NCI-H1092 treated with DMSO at 0.1 percent for 48 hours (cell line): ENCODE measurements around the gene PVR.
"Not testable (repeated sequence)": the region's sequence is repeated elsewhere in the genome, so short reads cannot be mapped to it uniquely, and the experiment has no call there.

Experiments
- DNase-seq: peaks from one replicate; lab custom pipeline; 2025; lab: John Stamatoyannopoulos, UW

PVR gene

GRCh38 chr19:44645407-44646048, 1.8 kb downstream of the PVR start:
- DNase-seq, result no peak

DNA sequence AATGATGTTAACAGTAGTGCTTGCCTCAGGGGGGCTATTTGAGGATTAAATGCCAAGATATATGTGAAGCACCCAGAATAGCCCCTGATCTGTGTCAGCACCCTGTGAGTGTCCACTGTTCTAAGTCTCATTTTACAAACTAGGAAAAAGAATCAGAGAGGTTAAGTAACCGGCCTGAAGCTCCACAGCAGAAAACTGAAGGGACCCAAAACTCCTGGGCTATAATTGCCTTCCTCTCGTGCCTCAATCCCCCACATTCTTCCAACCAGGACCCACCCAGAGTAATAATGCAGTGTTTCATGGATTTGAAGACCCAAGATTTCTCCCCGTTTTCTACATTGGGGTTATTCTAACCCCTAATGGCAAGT, 2.3 kb downstream of the PVR start:
- DNase-seq, result no peak

DNA sequence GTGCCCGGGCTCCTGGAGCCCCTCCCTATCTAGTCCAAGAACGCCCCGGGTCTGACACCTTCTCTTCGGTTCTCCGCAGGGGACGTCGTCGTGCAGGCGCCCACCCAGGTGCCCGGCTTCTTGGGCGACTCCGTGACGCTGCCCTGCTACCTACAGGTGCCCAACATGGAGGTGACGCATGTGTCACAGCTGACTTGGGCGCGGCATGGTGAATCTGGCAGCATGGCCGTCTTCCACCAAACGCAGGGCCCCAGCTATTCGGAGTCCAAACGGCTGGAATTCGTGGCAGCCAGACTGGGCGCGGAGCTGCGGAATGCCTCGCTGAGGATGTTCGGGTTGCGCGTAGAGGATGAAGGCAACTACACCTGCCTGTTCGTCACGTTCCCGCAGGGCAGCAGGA, 3.4 kb downstream of the PVR start:
- DNase-seq, result no peak

GRCh38 chr19:44648631-44649251, 5.0 kb downstream of the PVR start:
- no peak for DNase-seq

GRCh38 chr19:44649578-44650145, 6.0 kb downstream of the PVR start:
- no peak for DNase-seq

DNA sequence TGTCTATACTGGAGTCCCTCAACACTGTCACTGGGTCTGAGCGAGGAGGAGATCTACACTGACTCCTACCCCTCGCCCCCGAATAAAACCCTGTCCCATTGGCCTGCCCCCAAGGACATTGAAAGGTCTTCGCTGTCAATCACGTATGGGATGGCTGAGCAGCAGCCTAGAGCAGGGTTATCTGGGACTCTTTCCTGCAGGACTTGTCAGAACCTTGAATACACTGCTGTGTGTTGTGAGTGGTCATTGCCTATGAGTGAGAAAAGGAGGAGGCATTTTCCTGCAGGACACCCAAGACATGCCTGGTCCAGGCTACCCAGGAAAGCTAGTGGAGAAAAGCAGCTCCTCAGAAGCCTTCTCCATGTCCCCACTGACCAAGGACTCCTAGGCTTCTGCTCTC, 9.6 kb downstream of the PVR start:
- DNase-seq, result no peak

DNA sequence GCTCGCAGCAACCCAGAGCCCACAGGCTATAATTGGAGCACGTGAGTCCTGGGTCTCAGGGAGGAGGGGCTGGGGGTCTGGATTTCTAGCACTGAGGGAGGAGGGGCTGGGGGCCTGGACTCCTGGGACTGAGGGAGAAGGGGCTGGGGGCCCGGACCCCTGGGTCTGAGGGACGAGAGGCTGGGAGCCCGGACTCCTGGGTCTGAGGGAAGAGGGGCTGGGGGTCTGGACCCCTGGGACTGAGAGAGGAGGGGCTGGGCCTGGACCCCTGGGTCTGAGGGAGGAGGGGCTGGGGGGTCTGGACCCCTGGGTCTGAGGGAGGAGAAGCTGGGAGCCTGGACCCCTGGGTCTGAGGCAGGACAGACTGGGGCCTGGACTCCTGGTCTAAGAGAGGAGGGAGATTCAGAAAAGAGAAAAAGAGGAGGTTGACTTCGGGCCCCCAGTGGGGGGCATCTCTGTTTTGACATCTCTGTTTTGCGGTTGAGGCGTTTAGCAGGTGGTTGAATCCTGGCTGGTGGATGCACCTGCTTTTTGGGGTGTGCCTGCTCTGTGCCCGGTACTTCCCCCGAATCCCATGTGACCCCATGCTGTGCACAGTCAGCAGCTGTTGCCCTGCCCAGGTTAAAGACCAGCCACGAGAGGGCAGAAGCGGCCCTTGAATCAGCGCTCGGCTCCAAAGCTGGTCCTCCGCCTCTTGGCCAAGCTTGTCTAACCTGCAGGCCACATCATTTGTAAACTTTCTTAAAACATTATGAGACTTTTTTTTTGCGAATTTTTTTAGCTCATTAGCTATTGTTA, 10.5 kb downstream of the PVR start:
- no peak for DNase-seq

GRCh38 chr19:44657211-44657921, 13.7 kb downstream of the PVR start:
- no peak for DNase-seq

GRCh38 chr19:44658069-44658733, 14.5 kb downstream of the PVR start:
- DNase-seq, result no peak

DNA sequence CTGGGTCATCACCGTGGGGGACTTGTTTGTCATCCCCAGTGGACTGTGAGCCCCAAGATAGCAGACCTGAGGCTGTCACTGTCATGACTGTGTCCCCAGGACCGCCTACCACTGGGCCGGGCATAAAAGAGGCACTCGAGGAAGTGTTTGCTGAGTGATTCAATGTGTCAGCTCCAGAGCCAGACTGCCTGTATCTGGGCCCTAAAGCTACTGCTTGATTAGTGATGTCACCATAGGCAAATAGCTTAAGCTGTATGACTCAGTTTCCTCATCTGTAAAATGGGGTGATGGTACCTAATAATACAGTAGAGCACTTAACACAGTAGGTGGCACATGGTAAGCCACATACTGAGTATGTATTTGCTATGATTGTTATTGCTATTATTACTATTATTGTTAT, 16.4 kb downstream of the PVR start:
- no peak for DNase-seq

- DNase-seq, result no peak
Observed at GRCh38 chr19:44661205-44661604, 17.5 kb downstream of the PVR start.

GRCh38 chr19:44661904-44662303, 18.2 kb downstream of the PVR start:
- DNase-seq, result no peak

DNA sequence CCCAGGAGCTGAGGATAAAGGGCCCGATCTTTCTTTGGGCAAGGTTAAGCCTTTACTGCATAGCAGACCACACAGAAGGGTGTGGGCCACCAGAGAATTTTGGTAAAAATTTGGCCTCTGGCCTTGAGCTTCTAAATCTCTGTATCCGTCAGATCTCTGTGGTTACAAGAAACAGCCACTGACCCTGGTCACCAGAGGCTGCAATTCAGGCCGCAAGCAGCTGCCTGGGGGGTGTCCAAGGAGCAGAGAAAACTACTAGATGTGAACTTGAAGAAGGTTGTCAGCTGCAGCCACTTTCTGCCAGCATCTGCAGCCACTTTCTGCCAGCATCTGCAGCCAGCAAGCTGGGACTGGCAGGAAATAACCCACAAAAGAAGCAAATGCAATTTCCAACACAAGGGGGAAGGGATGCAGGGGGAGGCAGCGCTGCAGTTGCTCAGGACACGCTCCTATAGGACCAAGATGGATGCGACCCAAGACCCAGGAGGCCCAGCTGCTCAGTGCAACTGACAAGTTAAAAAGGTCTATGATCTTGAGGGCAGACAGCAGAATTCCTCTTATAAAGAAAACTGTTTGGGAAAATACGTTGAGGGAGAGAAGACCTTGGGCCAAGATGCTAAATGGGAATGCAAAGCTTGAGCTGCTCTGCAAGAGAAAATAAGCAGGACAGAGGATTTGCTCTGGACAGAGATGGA, 19.1 kb downstream of the PVR start:
- DNase-seq, result no peak

GRCh38 chr19:44663996-44664395, 20.3 kb downstream of the PVR start:
- DNase-seq, result no peak

GRCh38 chr19:44664976-44665375, 21.3 kb downstream of the PVR start:
- no peak for DNase-seq

GRCh38 chr19:44666852-44667556, 23.3 kb downstream of the PVR start:
- no peak for DNase-seq

DNA sequence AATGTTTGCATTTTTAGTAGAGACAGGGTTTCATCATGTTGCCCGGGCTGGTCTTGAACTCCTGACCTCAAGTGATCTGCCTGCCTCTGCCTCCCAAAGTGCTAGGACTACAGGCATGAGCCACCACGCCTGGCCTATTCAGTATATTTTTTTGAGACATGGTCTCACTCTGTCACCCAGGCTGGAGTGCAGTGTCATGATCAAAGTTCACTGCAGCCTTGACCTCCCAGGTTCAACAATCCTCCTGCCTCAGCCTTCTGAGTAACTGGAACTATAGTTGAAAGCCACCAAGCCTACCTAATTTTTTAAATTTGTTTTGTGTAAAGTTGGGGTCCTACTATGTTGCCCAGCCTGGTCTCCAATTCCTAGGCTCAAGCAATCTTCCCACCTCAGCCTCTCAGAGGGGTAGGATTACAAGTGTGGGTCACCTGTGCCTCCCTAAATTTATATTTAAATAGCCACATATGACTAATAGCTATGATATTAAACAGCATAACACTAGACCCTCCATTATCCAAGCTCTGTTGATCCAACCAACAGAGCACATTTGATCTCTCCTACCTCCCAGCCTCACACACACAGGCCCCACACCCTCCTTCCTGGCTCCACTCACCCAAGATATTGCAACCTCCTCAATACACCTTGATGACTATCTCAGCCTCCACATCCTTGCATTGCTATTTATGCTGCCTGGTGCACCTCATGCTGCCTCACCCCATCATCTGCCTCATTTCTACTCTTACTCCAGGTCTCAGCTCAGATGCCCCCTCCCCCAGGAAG, 25.5 kb downstream of the PVR start:
- DNase-seq, result no peak

DNA sequence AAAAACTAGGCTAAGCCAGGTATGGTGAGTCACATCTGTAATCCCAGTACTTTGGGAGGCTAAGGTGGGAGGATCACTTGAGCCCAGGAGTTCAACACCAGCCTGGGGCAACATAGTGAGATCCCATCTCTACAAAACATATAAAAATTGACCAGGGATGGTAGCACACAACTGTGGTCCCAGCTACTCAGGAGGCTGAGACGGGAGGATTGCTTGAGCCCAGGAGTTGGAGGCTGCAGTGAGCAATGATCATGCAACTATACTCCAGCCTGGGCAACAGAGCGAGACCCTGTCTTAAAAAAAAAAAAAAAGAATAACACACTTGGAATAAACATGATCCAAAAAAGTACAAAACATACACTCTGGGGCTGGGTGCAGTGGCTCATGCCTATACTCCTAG, 26.3 kb downstream of the PVR start:
- DNase-seq, result not testable (repeated sequence)

DNA sequence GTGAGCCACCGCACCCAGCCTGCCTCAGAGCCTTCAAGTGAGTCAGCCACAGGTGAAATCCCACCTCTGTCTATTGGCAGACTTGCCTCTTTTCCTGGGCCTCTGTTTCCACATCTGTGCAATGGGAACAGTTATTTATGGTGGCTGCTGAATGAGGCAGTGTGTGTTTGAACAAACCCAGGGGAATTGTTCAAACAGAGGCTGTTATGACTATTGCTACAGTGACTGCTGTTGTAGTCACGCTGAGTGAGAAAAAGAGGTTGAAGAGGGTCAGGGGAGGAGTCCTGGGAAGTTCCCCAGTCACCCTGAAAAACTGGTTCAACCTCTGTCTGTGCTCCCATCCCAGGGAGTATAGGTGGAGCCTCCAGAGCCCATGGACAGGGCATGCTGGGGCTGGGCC, 27.7 kb downstream of the PVR start, which contains the start of gene CEACAM19:
CEACAM19 (plus strand) TSS at position 83 of the 400 bp plus-strand sequence. CDS start 450 bp downstream, outside the sequence.
- DNase-seq, result no peak

GRCh38 chr19:44672226-44672625, 28.5 kb downstream of the PVR start:
- DNase-seq, result no peak
